GM12878 (cell line): ENCODE results near the gene CD248. TPM values are rescaled to one million over a fixed set of nuclear protein-coding genes. Genes with fewer than 3 reads are reported as not detected.

Source experiments
- ATF2 ChIP-seq: IDR thresholded peaks from 2 replicates; pipeline ENCODE4 v1.6.1; 2012; ENCODE audit warnings: low read length, inconsistent platforms
- ATF3 ChIP-seq: IDR thresholded peaks from 2 replicates; pipeline ENCODE4 v1.6.1; 2011; ENCODE audit warnings: low read depth, mild to moderate bottlenecking, low read length, moderate library complexity, borderline replicate concordance; ENCODE audit errors: extremely low read depth
- BACH1 ChIP-seq: fragments of 450-650 bp; IDR thresholded peaks from 2 replicates; pipeline ENCODE4 v1.6.1; 2017; ENCODE audit warnings: mild to moderate bottlenecking, borderline replicate concordance
- BCLAF1 ChIP-seq: fragments of 450-650 bp; IDR thresholded peaks from 2 replicates; pipeline ENCODE4 v1.6.1; 2017; ENCODE audit warnings: antibody characterized with exemption, mild to moderate bottlenecking, moderate library complexity
- CBX5 ChIP-seq: sonication (generic); IDR thresholded peaks from 2 replicates; pipeline ENCODE4 v1.6.1; 2016; ENCODE audit warnings: low read depth, moderate library complexity, mild to moderate bottlenecking, inconsistent platforms
- CHD2 ChIP-seq: IDR thresholded peaks from 2 replicates; pipeline ENCODE4 v1.6.1; 2011; ENCODE audit warnings: low read depth, low read length, improper control_type of control experiment, borderline replicate concordance
- DPF2 ChIP-seq: fragments of 450-650 bp; IDR thresholded peaks from 2 replicates; pipeline ENCODE4 v1.6.1; 2017; ENCODE audit warnings: mild to moderate bottlenecking
- EED ChIP-seq: sonication (generic); IDR thresholded peaks from 2 replicates; pipeline ENCODE4 v1.6.1; 2016; ENCODE audit warnings: antibody characterized with exemption, low read depth
- EZH2 ChIP-seq: IDR thresholded peaks from 2 replicates; pipeline ENCODE4 v1.6.1; 2012; ENCODE audit warnings: low read depth, mild to moderate bottlenecking, control low read depth, inconsistent platforms, low read length, borderline replicate concordance; ENCODE audit not compliant: control insufficient read depth
- FOS ChIP-seq: IDR thresholded peaks from 3 replicates; pipeline ENCODE4 v1.6.1; 2011; ENCODE audit warnings: borderline replicate concordance; ENCODE audit not compliant: insufficient read length; ENCODE audit errors: extremely low read depth
- HSF1 ChIP-seq: fragments of 150-350 bp; IDR thresholded peaks from 2 replicates; pipeline ENCODE4 v1.6.1; 2014; ENCODE audit warnings: mild to moderate bottlenecking, low read depth, low read length
- IRF4 ChIP-seq: IDR thresholded peaks from 2 replicates; pipeline ENCODE4 v1.6.1; 2011; ENCODE audit warnings: low read depth, low read length
- IRF5 ChIP-seq: fragments of 450-650 bp; IDR thresholded peaks from 2 replicates; pipeline ENCODE4 v1.6.1; 2017; ENCODE audit warnings: borderline replicate concordance
- JUNB ChIP-seq: IDR thresholded peaks from 2 replicates; pipeline ENCODE4 v1.6.1; 2016; ENCODE audit warnings: antibody characterized with exemption, mild to moderate bottlenecking
- NFXL1 ChIP-seq: fragments of 450-650 bp; IDR thresholded peaks from 2 replicates; pipeline ENCODE4 v1.6.1; 2017; ENCODE audit warnings: antibody characterized with exemption, mild to moderate bottlenecking, borderline replicate concordance
- RAD51 ChIP-seq: fragments of 450-650 bp; IDR thresholded peaks from 2 replicates; pipeline ENCODE4 v1.6.1; 2016; ENCODE audit warnings: moderate library complexity, mild to moderate bottlenecking, inconsistent platforms
- RELA ChIP-seq: fragments of 450-650 bp; IDR thresholded peaks from 2 replicates; pipeline ENCODE4 v1.8.0; 2014; ENCODE audit warnings: borderline replicate concordance; ENCODE audit not compliant: partially characterized antibody
- RUNX3 ChIP-seq: IDR thresholded peaks from 2 replicates; pipeline ENCODE4 v1.6.1; 2012; ENCODE audit warnings: low read length, inconsistent platforms
- SMAD1 ChIP-seq: fragments of 450-650 bp; IDR thresholded peaks from 2 replicates; pipeline ENCODE4 v1.6.1; 2018; ENCODE audit warnings: mild to moderate bottlenecking, low read depth; ENCODE audit not compliant: partially characterized antibody
- SMARCA5 ChIP-seq: fragments of 450-650 bp; IDR thresholded peaks from 2 replicates; pipeline ENCODE4 v1.6.1; 2017; ENCODE audit warnings: mild to moderate bottlenecking
- SP1 ChIP-seq: IDR thresholded peaks from one replicate; pipeline ENCODE4 v1.6.1; 2011; ENCODE audit warnings: low read depth, low read length
- YY1 ChIP-seq: IDR thresholded peaks from 2 replicates; pipeline ENCODE4 v1.6.1; 2011; ENCODE audit warnings: low read depth, mild to moderate bottlenecking, low read length
- ZBED1 ChIP-seq: IDR thresholded peaks from 2 replicates; pipeline ENCODE4 v1.6.1; 2016; ENCODE audit warnings: borderline replicate concordance
- ZNF24 ChIP-seq: fragments of 450-650 bp; IDR thresholded peaks from 2 replicates; pipeline ENCODE4 v1.6.1; 2017; ENCODE audit warnings: antibody characterized with exemption, mild to moderate bottlenecking
- polyA plus RNA-seq, 11 experiments: library from polyadenylated mRNA; depleted of rRNA in 4 of 11; unstranded in 6 of 11; stranded (reverse) in 5 of 11; fragments of >200 nt; fragmentation: Nextera tagmentation in 4 of 11; fragmentation: Illumina TruSeq in 1 of 11; extraction: Ambion mirVana in 4 of 11; extraction: Trizol in 1 of 11; gene quantifications; 1 replicate in 1 of 11; 2 replicates in 10 of 11; pipeline versions ENCODE4 v1.2.1 to v1.2.3, GENCODE V29; 2011 to 2016; ENCODE audit warnings: inconsistent platforms in 2 of 11, missing spikeins in 2 of 11, low read depth in 1 of 11
- total RNA-seq, 4 experiments: library from RNA; depleted of rRNA in 3 of 4; stranded (reverse); fragments of >200 nt in 3 of 4; fragmentation: Illumina TruSeq in 1 of 4; extraction: Trizol in 1 of 4; gene quantifications; 2 replicates each; pipeline versions ENCODE4 v1.2.1 to v1.2.3, GENCODE V29; 2013 to 2021

The CD248 gene
- total and polyA plus RNA-seq, 10 of the 15 experiments (the other 5 are each of a cell fraction or from before 2014, with no cell fraction given): 0.10 to 0.21 (median 0.20) TPM; not detected in 7

GRCh38 chr11:66268244-66268951 lies 48.4 kb downstream of the CD248 start, which contains the start of gene RAB1B (continued):
- TF ChIP-seq BCLAF1: no peak
- TF ChIP-seq RUNX3: no peak
- TF ChIP-seq ATF2: no peak
- no peak for TF ChIP-seq IRF5
- TF ChIP-seq EZH2: no peak
- peak; percentile 81; the same call in 1 of the 2 replicates for TF ChIP-seq CHD2
- TF ChIP-seq IRF4: no peak
- no peak for TF ChIP-seq EED
- no peak for TF ChIP-seq ZBED1
- TF ChIP-seq RELA: peak; percentile 32
- no peak for TF ChIP-seq CBX5
- no peak for TF ChIP-seq HSF1
- peak; percentile 96 for TF ChIP-seq YY1
- no peak for TF ChIP-seq SMARCA5
- TF ChIP-seq ZNF24: no peak
- TF ChIP-seq FOS: no peak
- no peak for TF ChIP-seq JUNB
- TF ChIP-seq ATF3: no peak
- TF ChIP-seq SP1: peak; percentile 70
- no peak for TF ChIP-seq SMAD1
- peak; percentile 55; the same call in 1 of the 2 replicates for TF ChIP-seq DPF2
- TF ChIP-seq RAD51: no peak
- TF ChIP-seq NFXL1: no peak
- TF ChIP-seq BACH1: no peak; the same call in 1 of the 2 replicates
